ENCODE measurements around the gene GLB1L. TPM values are rescaled to one million over a fixed set of nuclear protein-coding genes. Genes with fewer than 3 reads are reported as not detected.

Gene GLB1L
- total and polyA plus RNA-seq, 2 donors from 2014 or later, result 19.7 to 20.6 TPM

GRCh38 chr2:219279916-219280516 lies 34.8 kb upstream of the GLB1L start:
- peak overlapping the region; percentile 93 to 95 for H3K27ac ChIP-seq (ENCODE audit: low read depth in 2 of 2, low read length in 2 of 2)
- H3K4me3 ChIP-seq (ENCODE audit: low read length in 3 of 3), result peak overlapping the region; percentile 72 to 92 (median 73)
- intact Hi-C loops (cut with DNase I), result loop anchor here (10.0 kb wide), 1 partner anchor 115 kb away; the partner anchor contains the start of gene NHEJ1
- H3K4me1 ChIP-seq (ENCODE audit: control insufficient read depth in 2 of 3, insufficient read depth in 2 of 3, low read depth in 1 of 3, low read length in 3 of 3), result peaks cover 8 to 21% (median 16%) of the 10 kb centered on the region in 3 donors
- no peaks in the 10 kb centered on the region for H3K27me3 ChIP-seq (ENCODE audit: control insufficient read depth, insufficient read depth, low read length)
- H3K36me3 ChIP-seq (ENCODE audit: control insufficient read depth in 2 of 3, insufficient read depth in 3 of 3, low read length in 3 of 3), result peaks cover 0 to 15% (median 9%) of the 10 kb centered on the region in 3 donors
- peak in 2 of 5 donors; percentile 70 to 73 for DNase-seq
- H3K9ac ChIP-seq (ENCODE audit: low read length in 3 of 3), result peak overlapping the region; percentile 47 to 92 (median 91)
- TF ChIP-seq CTCF (IDR thresholded peaks at IDR 0.05; ENCODE audit: borderline replicate concordance, extremely low read depth, insufficient read depth), result no peak
- FAIRE-seq, result no peak
- H3K9me3 ChIP-seq (ENCODE audit: control insufficient read depth in 2 of 3, insufficient read depth in 1 of 3, low read length in 3 of 3), result no peaks in the 10 kb centered on the region

GRCh38 chr2:219279151-219279915 lies 34.1 kb upstream of the GLB1L start, which contains the start of gene DNAJB2:
Gene DNAJB2, plus strand, starts transcription at chr2:219279366. Its CDS starts 468 bp downstream, at chr2:219279834.
- peak; percentile 98 to 100 (median 99) for DNase-seq
- peak within 1 kb of the TSS; percentile 93 to 97 for H3K27ac ChIP-seq (ENCODE audit: low read depth in 2 of 2, low read length in 2 of 2)
- H3K36me3 ChIP-seq (ENCODE audit: control insufficient read depth in 2 of 3, insufficient read depth in 3 of 3, low read length in 3 of 3), result peaks cover 0 to 15% (median 9%) of the 10 kb centered on the region in 3 donors
- peaks cover 8 to 21% (median 16%) of the 10 kb centered on the region in 3 donors for H3K4me1 ChIP-seq (ENCODE audit: control insufficient read depth in 2 of 3, insufficient read depth in 2 of 3, low read depth in 1 of 3, low read length in 3 of 3)
- FAIRE-seq, result no peak
- no peaks in the 10 kb centered on the region for H3K27me3 ChIP-seq (ENCODE audit: control insufficient read depth, insufficient read depth, low read length)
- peak within 1 kb of the TSS; percentile 47 to 92 (median 91) for H3K9ac ChIP-seq (ENCODE audit: low read length in 3 of 3)
- peak within 1 kb of the TSS; percentile 72 to 92 (median 73) for H3K4me3 ChIP-seq (ENCODE audit: low read length in 3 of 3)
- no peaks in the 10 kb centered on the region for H3K9me3 ChIP-seq (ENCODE audit: control insufficient read depth in 2 of 3, insufficient read depth in 1 of 3, low read length in 3 of 3)
- TF ChIP-seq CTCF (IDR thresholded peaks at IDR 0.05; ENCODE audit: borderline replicate concordance, extremely low read depth, insufficient read depth), result no peak
- intact Hi-C loops (cut with DNase I), result no loop called here

GRCh38 chr2:219278655-219279150 lies 33.5 kb upstream of the GLB1L start:
- TF ChIP-seq CTCF (IDR thresholded peaks at IDR 0.05; ENCODE audit: borderline replicate concordance, extremely low read depth, insufficient read depth), result no peak
- H3K36me3 ChIP-seq (ENCODE audit: control insufficient read depth in 2 of 3, insufficient read depth in 3 of 3, low read length in 3 of 3), result peaks cover 0 to 15% (median 9%) of the 10 kb centered on the region in 3 donors
- DNase-seq (peak in 1 of 5 donors; percentile 32), FAIRE-seq (no peak)
- H3K27ac ChIP-seq (ENCODE audit: low read depth in 2 of 2, low read length in 2 of 2), result peak overlapping the region; percentile 93 to 97
- intact Hi-C loops (cut with DNase I), result no loop called here
- H3K4me1 ChIP-seq (ENCODE audit: control insufficient read depth in 2 of 3, insufficient read depth in 2 of 3, low read depth in 1 of 3, low read length in 3 of 3), result peaks cover 8 to 21% (median 16%) of the 10 kb centered on the region in 3 donors
- H3K4me3 ChIP-seq (ENCODE audit: low read length in 3 of 3), result peak overlapping the region; percentile 52 to 92 (median 65)
- H3K9ac ChIP-seq (ENCODE audit: low read length in 3 of 3), result peak overlapping the region; percentile 43 to 85 (median 67)
- H3K27me3 ChIP-seq (ENCODE audit: control insufficient read depth, insufficient read depth, low read length), result no peaks in the 10 kb centered on the region
- no peaks in the 10 kb centered on the region for H3K9me3 ChIP-seq (ENCODE audit: control insufficient read depth in 2 of 3, insufficient read depth in 1 of 3, low read length in 3 of 3)
